PFSK-1 (cell line): ENCODE results near the gene ATMIN.

Source experiments
- FOXP2 ChIP-seq: optimal IDR thresholded peaks from 2 replicates; pipeline ENCODE3; 2011; ENCODE audit warnings: borderline replicate concordance, control low read depth, inconsistent platforms; ENCODE audit not compliant: insufficient read depth; ENCODE audit errors: extremely low read length, extremely low read depth
- POLR2AphosphoS5 ChIP-seq: IDR thresholded peaks from 2 replicates; pipeline ENCODE4 v1.6.1; 2012; ENCODE audit warnings: low read depth, mild to moderate bottlenecking, control low read depth, low read length, moderate library complexity
- REST ChIP-seq, 2 experiments: IDR thresholded peaks; 2 replicates each; pipeline versions ENCODE4 v1.6.1 to v1.8.0; 2011 to 2012; ENCODE audit warnings: low read depth in 2 of 2, low read length in 2 of 2, control low read depth in 1 of 2, inconsistent platforms in 1 of 2, mild to moderate bottlenecking in 1 of 2, moderate library complexity in 1 of 2; ENCODE audit not compliant: insufficient read depth in 1 of 2
- SIN3A ChIP-seq: IDR thresholded peaks from 2 replicates; pipeline ENCODE4 v1.6.1; 2012; ENCODE audit warnings: mild to moderate bottlenecking, low read length, moderate library complexity, borderline replicate concordance; ENCODE audit not compliant: insufficient read depth
- TAF1 ChIP-seq: IDR thresholded peaks from 2 replicates; pipeline ENCODE4 v1.6.1; 2012; ENCODE audit warnings: low read length, control low read depth, borderline replicate concordance; ENCODE audit not compliant: insufficient read depth

Gene ATMIN

GRCh38 chr16:81036751-81037350, 1.2 kb downstream of the ATMIN start:
- TF ChIP-seq REST (IDR thresholded peaks at IDR 0.05; ENCODE audit: insufficient read depth in 1 of 2, low read depth in 2 of 2, low read length in 2 of 2) (no peak), FOXP2 (no peak), SIN3A (no peak), TAF1 (no peak), POLR2AphosphoS5 (no peak)

GRCh38 chr16:81040131-81040530, 4.5 kb downstream of the ATMIN start:
- TF ChIP-seq SIN3A (no peak), REST (IDR thresholded peaks at IDR 0.05; ENCODE audit: insufficient read depth in 1 of 2, low read depth in 2 of 2, low read length in 2 of 2) (no peak), FOXP2 (no peak), POLR2AphosphoS5 (no peak), TAF1 (no peak)

GRCh38 chr16:81040842-81041241, 5.2 kb downstream of the ATMIN start:
- TF ChIP-seq SIN3A (no peak), POLR2AphosphoS5 (no peak), TAF1 (no peak), FOXP2 (no peak), REST (IDR thresholded peaks at IDR 0.05; ENCODE audit: insufficient read depth in 1 of 2, low read depth in 2 of 2, low read length in 2 of 2) (no peak)

GRCh38 chr16:81041696-81042095, 6.1 kb downstream of the ATMIN start:
- TF ChIP-seq POLR2AphosphoS5 = no peak
- no peak for TF ChIP-seq TAF1
- no peak for TF ChIP-seq REST (IDR thresholded peaks at IDR 0.05; ENCODE audit: insufficient read depth in 1 of 2, low read depth in 2 of 2, low read length in 2 of 2)
- TF ChIP-seq SIN3A = no peak
- no peak for TF ChIP-seq FOXP2
